GOT3 (cell line): ENCODE measurements around the gene CACNA1G.

Experiments used
- DNase-seq: peaks from one replicate; lab custom pipeline; 2025; ENCODE audit warnings: mixed read lengths; lab: John Stamatoyannopoulos, UW

The CACNA1G gene

DNA sequence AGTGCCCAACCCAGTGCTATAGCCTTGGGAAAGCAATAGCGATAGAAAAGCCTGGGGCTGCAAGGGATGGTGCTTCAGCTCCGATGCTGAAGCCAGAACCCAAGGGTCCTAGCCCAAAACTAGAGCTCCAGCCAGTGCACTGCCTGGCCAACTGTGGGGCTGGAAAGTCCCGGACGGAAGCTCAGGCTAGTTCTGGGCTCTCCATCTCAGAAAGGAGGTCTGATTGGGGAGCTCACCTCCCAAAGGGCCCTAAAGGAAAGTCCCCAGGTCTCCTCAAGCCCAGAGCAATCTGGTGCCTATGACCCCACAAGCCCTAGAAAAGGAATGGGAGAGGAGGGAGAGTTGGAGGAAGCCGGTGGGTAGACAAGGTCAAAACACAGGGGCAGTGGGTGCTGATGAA, 72.1 kb downstream of the CACNA1G start:
- DNase-seq: no peak

DNA sequence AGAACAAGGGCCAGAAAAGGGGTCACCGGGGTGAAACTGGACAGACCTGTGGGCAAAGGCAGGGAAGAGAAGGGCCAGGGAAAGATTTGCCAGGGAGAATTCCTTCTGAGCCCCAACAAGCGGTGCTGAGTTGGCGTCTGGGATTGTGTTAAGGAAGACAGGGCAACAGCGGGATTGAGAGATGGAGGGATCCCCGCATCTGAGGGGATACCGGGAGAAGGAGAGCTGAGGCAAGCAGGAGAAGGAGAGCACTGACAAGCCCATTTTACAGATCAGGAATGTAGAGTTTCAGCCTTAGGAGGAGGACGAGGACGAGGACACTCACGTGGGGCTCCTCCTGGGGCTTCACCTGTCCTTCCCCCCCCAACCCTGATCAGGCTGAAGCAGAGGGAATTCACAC, 73.2 kb downstream of the CACNA1G start:
- DNase-seq: no peak

DNA sequence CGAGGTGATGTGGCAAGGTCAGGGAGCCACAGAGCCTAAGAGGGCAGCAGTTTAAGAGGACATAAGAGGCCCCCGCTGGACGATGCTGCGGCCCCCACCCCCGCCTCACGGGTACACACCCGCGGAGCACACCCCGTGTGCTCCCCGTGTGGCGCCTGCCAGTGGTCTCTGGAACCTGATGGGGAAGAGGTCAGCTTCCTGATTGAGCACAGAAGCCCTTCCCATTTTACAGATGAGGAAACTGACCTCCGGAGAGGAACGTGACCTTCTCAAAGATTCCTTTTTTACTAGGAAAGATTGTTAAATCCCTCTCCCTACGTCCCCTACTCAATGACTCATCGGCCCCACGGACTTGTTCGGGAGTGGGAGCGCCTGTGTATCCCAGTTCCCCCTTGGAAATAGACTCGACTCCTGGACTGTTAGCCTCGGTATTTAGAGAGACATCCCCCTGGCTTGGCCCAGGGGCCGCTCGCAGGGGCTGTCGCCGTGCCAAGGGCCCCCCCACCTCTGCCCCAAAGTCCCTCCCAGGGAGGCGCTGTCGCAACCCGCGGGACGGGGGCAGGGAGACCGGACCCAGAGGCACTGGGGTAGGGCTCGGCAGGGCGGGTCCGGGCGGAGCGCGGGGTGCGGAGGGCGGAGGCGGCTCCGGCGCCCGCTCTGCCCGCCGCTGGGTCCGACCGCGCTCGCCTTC, 73.9 kb downstream of the CACNA1G start, which contains the start of gene ABCC3:
ABCC3 (plus strand) TSS at position 658 of the 691 bp plus-strand sequence. CDS start 56 bp downstream, outside the sequence.
- DNase-seq: no peak

DNA sequence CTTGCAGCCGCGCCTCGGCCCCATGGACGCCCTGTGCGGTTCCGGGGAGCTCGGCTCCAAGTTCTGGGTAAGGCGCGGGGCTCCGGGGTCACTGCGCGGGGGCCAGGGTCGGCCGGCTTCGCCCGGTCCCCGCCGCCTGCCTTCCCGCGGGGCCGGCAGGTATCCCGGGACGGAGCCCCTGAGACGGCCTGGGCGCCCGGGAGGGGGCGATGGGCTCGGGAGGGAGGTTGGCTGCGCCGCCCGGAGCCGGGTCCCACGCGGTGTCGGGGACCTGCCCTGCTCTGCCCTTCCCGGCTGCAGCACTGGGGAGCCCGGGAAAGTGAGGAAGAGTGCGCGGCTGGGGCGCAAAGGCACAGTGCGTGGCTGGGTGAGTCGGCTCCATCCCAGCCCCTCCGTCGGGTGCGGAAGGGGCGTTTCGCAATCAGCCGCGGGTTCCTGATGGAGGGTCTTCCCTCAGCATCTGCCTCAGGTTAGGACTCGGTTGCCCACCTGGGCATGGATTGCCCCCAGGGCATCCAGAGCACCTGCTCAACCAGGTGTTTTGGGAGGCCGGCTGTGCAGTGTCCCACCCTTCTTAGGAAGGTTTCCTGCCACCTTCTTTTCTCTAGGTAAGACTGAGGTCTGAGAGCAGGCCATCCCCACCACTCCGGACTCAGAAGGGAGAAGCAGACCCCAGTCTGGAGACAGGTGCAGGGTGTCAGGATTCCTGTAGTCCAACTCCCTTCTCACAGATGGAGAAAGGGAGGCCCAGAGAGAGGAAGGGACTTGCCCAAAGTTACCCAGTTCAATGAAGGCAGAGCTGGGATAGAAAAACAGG, 74.6 kb downstream of the CACNA1G start:
- no peak for DNase-seq

DNA sequence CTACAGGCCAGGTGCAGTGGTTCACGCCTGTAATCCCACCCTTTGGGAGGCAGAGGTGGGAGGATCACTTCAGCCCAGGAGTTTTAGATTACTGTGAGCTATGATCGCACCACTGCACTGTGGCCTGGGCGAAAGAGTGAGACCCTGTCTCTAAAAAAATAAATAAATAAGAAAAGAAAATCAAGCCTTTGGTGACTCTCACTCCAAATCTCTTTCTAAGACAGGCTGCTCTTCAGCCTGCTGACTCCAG, 75.1 kb downstream of the CACNA1G start:
- no peak for DNase-seq

DNA sequence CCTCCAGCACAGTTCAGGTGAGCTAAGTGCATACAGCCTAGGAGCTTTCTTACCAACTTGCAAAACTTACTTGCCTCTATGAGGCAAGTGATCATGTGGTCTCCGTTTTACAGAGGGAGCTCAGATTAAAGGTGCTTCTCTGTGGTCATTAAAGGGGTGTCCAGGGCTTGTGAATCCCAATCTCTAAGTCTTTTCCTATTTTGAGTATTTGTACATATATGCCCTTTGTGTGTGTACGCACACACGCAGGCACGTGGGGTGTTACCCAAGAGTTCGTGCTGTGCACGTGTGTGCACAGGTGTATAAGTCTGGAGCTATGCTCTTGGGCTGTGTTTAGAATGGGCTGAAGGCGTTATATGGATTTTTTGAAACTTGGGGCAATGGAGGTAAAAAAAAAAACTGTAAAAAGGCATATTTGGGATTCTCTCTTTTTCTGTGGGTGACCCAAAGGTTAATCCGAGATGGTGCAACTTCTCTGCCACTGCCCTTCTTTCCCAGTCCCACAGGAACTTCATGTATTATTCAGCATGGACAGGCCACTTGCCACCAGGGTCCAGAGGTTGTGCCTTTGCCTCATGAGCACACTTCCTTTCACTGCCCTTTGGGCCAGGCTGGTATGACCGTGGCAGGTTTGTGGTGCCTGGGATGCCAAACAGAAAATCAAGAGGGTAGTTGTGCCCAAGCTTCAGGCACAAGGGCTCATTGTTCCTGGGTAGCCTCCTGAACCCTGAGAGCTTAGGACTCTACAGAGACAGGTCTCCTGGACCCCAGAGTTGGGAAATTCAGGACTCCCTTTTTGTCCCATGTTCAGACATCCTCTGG, 75.7 kb downstream of the CACNA1G start:
- DNase-seq: no peak

DNA sequence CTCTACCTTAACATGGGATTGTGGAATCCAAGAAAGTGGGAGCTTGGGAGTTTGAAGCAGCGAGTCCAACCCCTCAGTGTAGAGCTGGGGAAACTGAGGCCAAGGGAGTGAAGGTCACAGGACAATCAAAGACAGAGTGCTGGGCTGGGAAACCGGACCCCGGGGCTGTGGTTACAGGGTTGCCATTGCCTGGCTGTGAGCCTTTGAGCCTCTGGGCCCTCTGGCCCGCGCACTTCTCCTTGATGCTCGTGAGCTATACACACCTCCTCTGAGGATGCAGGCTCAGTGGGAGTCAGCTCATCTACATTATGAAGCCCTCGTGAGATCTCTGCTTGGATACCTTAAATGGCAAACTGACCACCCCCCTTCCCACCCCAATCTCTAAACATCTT, 76.3 kb downstream of the CACNA1G start:
- no peak for DNase-seq

DNA sequence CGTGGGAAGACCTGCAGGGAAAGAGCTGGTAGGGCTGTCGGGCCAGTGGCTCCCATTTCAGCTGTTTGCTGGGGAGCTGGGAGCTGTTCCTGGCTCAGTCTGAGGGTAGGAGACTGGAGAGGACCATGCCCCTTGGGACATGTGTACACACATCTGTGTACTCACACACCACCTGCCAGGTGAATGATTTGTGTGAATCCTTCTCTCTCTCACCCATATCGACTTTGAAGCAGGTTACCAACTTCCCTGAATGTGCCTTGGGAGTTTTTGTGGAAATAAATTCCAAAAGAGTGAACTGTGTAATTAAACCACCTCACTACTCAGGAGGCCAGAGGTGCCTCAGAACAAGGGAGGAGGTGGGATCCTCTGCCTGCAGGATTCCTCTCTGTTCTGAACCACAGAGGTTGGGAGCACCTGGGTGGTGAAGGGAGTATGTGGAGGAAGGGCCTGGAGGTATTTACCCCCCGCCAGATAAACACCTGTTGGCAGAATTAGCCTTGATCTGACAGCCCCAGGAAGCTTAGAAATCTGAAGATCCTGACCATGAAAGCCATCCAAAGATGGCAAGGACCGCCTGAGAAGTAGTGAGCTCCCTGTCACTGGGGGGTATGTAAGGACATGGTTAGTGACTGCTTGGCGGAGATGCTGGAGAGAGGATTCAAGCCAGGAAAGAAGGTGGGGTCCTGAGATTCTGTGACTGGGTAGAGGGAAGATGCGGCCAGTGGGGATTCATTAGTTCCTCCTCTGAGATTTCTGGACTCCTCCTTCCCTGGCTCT, 77.5 kb downstream of the CACNA1G start:
- no peak for DNase-seq

DNA sequence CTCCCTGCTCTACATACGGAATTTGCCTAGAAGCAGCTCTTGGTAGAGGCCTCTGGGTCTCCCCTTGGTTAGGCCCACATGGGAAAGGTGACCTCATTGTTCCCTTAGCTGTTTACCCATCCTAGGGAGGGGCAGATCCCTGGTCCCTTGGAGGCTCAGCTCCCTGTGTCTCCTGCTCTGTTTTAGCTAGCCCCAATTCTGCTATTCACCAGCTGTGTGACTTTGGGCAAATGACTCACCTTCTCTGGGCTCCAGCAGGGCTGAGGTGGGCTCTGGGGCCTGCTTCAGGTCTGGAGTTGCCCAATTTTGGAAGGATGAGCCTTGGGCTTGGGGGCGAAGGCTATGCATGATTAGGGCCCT, 78.1 kb downstream of the CACNA1G start:
- DNase-seq: peak; percentile 49

DNA sequence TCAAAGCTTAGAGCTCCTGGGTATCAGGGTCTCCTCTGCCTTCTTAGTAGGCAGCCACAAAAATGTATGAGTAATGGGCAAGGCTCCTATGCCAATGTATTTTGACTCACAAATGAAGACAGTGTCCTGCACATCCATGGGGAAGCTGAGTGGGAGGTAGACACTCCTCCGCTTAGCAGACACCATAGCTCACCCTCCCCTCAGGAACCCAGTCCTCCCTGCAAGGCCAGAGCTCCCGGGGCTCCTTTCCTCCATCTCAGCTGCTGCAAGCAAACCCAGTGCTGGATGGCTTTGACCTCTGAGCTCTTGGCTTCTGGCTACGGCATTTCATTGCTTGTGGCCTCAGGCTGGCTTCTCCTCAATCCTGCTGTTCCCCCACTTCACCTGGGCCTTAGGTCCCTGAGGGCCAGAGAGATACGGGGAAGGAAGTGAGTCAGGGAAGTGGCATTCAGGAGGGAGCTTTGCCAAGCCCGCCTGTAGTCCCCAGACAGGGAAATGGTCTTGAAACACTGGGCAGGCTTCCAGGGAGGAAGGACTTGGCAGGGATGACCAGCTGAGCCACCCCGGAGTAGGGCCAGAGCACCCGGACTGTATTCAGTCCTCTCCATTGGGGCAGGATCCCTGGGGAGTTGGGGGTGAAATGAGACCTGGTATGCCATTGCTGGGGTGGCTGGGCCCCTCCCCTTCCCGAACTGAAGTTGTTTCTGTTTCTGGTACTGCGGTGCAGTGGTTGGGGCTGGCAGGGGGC, 78.6 kb downstream of the CACNA1G start:
- DNase-seq: peak; percentile 89

DNA sequence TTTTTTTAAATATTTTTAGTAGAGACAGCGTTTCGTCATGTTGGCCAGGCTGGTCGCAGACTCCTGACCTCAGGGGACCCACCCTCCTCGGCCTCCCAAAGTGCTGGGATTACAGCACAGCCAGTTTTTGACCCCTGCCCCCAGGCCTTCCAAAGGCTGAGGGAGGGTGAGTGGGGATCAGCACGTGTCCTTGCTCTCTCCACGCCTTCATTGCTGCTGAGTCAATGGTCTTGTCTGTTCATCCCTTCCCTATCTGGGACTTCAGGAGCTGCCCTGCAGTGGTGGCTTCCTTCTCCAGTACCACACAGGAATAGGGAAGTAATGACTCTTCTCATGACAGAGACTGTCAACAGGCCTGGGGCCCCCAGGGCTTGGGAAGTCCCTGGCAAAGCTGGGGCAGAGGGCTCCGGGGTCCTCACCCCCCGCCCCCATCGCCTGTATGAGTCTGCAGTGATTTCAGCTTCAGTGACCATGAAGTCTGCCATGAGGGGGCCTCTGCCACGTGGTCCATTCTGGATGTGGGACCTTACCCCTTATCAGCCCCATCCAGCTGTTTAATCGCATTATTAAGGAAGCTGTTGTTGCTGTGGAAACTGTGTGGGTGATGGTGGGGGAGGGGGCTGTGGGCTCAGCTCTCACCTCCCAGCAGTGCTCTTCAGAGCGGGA, 80.3 kb downstream of the CACNA1G start:
- no peak for DNase-seq

DNA sequence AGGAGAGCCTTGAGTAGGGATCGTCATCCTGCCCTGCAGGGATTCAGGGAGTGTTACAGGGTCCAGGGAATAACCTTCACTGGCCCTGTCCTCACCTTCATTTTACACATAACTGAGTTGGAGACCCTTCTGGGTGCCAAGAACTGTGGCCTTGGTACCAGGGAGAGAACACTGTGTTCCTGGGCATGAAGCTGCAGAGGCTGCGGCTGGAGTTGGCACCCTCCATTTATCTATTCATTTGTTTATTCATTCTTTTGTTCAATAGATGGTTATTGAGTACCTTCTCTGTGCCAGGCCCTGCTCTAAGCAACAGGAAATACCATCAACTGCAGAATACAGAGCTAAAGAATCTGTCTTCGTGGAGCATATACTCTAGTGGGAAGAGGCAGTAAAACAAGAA, 80.8 kb downstream of the CACNA1G start:
- no peak for DNase-seq

DNA sequence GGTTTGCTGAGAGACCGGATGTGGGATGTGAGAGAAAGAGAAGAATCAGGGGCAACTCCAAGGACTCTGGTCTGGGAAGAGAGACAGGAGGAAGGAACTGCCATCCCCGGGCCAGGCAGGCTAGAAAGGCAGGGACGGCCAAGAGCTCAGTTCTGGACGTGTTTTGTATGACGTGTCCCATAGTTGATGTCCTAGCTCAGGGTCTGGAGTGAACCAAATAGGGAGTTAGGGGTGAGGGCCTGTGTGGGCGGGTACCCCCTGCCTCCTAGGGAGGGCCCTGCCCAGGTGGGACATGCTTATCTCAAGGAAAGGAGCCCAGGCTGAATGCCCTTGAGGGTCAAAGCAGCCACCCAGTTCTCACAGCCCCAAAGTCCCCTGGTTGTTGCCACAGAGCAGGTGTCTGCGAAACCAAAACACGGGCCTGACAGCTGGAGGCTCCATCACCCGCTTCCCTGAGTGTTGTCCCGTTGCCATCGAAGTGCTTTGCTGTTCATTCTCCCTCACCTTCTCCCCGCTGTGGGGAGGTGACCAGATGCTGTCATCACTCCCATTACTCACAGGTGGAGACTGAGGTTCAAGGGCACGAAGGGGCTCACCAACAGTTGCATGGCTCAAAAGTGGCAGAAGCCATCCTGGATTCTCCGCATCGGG, 81.7 kb downstream of the CACNA1G start:
- no peak for DNase-seq

DNA sequence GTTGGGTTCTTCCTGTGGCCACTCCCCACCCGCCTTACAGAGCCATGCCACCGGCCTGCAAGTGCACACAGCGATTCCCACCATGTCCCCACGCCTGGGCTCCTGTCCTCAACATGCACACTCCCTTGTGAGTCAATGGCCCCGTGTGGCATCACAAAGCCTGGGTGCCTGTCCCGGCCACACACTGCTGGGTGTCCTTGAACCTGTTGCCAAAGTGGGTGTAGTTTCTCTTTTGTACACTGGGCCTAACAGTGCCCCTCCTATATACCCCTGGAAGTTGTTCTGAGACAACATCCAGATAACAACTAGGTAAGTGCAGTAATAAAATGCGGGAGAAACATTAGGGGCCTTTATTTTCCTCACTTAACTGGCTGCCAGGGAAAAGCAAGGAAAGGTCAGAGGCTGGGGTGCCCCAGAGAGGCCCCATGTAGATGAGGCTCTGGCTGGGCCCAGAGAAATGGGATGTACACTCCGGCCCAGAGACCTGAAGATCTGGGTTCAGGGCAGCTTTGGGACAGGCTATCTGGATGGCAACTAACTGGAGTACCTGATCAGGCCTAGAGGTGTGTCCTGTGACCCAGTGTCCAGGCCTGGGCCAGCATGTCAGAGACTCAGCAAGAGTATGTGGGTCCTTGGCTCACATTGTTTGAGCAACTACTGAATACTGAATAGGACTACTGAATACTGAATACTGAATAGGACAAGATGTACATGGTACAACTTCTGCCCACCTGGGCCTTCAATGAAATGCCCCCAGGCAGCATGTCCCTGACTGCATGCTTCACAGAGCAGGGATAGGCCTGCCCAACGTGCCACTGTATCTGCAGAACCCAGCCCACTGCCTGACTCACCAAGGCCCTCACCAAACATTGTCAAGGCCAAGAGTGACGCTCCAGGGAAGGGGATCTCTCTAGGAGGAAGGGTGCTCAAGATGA, 82.5 kb downstream of the CACNA1G start:
- no peak for DNase-seq

DNA sequence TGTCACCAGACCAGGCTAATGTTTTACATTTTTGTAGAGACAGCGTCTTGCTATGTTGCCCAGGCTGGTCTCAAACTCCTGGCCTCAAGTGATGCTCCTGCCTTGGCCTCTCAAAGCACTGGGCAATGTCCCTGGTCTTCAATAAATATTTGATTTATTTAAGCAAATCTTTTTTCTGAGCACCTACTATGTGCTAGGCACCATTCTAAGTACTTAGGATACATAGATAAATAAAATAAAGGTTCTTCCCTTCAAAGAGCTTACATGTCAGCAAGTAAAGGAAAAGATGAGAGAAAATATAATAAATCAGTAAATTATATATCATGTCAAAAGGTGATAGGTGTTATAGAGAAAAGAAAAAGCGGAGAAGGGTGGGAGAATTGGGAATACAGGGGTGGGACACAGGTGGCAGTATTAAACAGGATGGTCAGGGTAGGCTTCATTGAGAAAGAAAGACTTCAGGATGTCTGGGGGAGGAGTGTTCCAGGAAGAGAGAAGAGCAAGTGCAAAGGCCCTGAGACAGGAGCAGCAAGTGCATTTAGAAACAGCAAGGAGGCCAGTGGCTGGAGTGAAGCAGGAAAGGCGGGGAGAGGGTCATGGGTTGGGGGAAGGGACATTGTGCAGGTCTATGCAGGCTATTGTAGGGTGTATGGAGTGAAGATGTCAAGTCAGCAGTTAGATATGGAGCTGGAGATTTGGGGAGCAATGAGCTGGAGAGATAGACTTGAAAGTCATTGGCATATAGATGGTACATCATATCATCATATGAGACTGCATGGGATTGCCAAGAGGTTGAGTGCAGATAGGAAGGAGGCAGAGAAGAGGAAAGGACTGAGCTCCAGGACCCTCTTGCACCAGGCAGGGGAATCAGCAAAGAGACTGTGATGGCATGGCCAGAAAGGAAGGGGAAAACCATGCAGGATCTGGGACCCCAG, 85.5 kb downstream of the CACNA1G start:
- no peak for DNase-seq

DNA sequence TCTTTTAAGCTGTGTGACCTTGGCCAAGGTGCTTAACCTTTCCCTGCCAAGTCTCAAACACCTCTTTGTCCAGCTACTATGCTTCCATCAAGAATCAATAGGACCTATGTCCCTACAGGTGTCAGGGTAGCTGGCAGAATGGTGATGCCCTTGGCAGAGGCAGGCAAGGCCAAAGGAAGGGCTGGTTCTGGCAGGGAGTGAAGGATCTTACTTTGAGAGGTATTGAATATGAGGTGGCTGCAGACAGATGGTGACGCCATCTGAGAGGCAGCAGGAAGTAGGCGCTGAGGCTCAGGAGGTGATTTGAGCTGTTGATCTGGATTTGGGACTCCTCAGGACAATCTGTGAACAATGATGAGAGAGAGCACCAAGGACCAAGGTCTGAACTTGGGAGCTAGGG, 86.7 kb downstream of the CACNA1G start:
- DNase-seq: no peak

DNA sequence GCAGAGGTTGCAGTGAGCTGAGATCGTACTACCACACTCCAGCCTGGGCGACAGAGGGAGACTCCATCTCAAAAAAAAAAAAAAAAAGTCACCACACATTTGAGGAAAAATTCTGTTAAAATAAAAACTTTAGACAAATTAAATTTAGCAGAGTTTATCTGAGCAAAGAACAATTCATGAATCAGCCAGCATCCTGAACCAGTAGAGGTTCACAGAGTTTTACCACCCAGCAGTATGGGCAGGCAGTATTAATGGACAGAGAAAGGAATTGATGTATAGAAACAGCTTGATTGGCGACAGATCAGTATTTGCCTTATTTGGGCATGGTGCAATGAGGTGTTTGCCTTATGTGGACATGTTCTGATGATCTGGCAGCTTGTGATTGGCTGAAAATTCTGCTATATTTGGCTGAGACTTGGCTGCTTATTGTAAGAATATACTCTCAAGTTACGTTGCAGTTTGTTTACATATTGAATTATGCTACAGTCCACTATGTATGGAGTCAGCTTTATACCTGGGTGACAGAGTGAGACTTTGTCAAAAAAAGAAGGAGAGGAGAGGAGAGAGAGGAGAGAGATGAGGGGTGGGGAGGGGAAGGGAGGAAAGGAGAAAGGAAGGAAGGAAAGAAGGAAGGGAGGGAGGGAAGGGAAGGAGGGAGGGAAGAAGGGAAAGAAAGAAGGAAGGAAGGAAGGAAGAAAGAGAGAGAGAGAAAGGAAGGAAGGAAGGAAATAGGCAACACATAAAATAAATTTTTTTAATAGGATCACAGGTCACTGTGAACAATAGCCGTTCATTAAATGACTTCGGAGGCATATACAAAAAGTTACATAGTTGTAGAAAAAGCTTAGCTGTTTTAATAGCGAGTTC, 88.8 kb downstream of the CACNA1G start:
- no peak for DNase-seq
